ENCODE results near the gene BCAS3.

- no peak for TF ChIP-seq CTCF (IDR thresholded peaks at IDR 0.05)
- no peak for TF ChIP-seq ZFX (IDR thresholded peaks at IDR 0.05; ENCODE audit: borderline replicate concordance)
These were observed 363.0 kb downstream of the BCAS3 start for GRCh38 chr17:61040666-61041065.
